HG03175 (cell line): Measurements from ENCODE around the gene GAD1.

ENCODE experiments used
- ATAC-seq: cut with Tn5 transposase; IDR thresholded peaks from one replicate; pipeline ENCODE4 v1.9.1; 2021; ENCODE audit warnings: mild to moderate bottlenecking, moderate library complexity; ENCODE audit not compliant: unreplicated experiment

The GAD1 gene

GRCh38 chr2:170817093-170818035 lies 677 bp downstream of the GAD1 start:
- peak; percentile 9 for ATAC-seq

- ATAC-seq: no peak
Measured at GRCh38 chr2:170818036-170818751, 1.5 kb downstream of the GAD1 start.

GRCh38 chr2:170818752-170819470 lies 2.2 kb downstream of the GAD1 start:
- no peak for ATAC-seq

DNA sequence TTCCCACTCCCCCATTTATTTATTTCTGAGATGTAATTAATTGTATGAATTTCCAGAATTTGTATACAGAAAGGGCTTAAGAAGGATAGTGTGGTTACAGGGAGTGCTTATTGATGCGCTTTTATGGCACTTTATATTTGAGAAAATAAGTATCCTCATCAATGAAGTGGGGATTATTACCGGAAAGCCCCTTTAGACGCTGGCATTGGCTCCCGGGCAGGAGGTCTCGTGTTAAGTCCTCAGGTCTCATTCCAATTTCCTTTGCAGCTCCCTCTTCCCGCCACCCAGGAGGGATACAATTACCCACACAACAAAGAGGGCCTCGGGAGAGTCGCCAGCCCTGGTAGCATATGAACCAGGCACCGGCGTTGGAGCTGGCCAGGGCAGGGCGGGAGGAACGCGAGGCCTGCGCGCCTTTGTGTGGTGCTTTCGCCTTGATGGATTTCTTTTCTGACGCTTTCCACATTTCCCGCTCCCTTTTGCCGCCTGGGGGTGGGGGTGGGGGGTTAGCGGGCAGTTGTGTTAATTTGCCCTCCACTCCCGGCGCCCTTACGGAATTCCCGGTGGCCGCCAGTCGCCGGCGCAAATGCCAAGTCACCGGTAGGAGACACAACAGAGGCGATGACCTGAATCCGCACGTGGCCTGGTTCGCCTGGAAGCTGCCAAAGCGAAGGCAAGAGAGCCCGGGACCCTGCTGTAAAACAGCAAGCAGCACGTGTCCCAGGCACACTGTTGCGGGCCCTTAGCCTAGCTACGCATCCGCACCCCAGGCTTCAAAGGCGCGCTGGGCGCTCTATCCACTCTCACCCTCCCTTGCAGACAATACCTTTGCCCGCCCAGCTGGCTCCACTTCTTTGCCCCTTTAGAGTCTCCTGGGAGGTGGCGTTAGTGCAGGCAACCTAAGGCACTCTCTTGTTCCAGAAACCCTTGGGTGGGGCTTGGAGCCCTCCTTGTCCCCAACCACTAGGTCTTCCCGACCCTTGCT lies 3.3 kb downstream of the GAD1 start:
- ATAC-seq: no peak

DNA sequence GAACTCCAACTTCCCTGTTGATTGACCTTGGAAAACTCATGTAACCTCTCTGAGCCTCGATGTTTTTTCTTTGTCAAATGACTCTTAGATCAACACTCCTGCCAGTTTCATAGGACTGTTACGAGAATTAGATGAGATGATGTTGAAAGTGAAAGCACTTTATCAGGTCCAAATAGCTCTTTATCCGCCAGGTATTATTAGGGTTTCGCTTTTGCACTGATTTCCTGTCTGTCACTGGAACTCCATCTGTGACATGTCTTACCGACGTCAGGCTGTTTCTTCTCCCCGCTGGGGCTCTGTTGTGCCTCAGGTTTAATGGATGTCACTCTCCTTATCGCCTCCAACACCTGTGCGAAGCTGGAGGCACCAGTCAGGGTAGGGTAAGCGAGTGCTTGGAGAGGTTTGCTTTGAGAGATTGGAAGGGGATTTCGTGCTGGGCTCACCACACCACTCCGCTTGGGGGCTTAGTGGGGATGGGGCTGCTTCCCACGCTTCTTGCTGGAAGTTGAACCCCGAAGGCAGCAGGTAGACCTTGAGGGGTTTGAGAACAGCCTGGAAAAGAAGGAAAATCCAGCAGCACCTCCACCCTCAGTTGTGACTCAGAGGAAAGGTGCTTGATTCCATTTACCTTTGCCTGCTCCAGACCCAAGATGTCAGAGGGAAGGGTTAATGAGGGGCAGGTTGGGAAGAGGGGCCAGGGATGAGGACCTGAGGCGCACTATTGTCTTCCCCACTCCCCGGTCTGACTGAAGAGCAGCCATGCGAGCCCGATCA lies 4.3 kb downstream of the GAD1 start:
- peak; percentile 51 for ATAC-seq

DNA sequence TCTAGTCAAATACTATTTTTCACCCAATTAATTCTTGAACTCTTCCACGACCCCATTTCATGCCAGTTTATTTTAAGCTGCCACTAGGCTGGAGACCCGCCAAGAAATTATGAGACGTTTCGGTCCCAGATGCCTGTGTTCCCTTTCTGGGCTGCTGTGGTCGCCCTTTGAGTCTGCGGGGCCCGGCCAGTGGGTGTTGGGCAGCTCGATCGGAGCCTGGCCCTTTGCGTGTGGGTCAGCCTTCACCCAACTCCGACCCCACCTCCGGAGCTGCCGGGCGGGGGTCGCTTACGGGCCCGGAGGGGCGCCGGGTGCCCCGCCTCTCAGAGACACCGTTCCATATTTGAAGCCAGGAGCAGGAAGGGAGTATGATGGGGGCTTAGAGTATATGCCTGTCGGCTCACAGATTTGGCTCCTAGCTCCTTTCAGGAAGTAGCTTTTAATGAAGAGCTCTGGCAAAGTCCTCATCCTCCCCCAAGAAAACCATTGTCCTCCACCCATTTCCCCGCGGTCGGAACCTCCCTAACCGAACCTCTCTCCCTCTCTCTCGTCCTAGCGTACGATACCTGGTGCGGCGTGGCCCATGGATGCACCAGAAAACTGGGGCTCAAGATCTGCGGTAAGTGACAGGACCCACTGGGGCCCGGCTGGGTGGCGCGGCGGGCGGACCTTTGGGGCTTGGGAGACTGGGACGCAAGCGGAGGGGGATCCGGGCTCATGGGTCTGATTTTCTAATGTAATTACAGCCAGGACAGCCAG lies 5.0 kb downstream of the GAD1 start:
- ATAC-seq: no peak

GRCh38 chr2:170822290-170823087 lies 5.8 kb downstream of the GAD1 start:
- no peak for ATAC-seq

- no peak for ATAC-seq
Measured at GRCh38 chr2:170823088-170823897, 6.6 kb downstream of the GAD1 start.

DNA sequence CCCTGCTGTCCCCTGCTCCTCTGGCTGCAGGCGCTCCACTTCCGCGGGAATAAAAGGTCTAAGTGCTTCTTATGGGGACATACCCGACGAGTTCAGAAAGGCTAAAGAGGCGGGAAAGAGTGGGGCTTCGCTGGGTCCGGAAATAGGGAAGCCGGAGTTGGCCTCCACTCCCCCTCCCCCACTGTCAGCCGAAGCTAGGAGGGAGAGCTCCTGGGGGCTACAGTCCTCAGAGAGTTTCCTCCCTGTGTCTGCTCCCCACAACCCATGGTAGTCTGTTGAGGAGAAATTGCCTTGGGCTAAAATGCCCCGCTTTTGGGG lies 7.2 kb downstream of the GAD1 start:
- ATAC-seq: no peak

DNA sequence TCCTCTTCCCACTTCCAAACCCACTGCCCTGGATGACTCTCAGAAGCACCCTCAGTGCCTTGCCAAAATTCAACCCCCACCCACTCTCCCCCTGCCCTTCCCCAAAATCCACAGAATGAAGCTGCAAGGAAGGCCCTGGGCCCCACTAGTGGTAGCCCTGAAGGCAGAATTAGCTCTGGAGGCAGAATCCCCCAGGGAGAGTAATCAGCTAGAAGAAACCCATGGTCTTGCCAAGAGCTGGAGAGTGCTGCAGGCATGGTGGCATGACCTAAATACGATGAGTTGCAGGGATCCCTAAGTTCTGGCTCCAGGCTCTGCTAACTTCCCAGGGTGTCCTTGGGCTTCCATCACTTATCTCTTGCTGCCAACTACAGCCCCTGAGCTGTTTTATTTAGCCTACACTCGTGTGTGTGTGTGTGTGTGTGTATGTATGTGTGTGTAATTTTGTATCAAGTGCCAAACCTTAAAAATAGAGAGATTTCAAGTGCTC lies 7.9 kb downstream of the GAD1 start:
- ATAC-seq: no peak

DNA sequence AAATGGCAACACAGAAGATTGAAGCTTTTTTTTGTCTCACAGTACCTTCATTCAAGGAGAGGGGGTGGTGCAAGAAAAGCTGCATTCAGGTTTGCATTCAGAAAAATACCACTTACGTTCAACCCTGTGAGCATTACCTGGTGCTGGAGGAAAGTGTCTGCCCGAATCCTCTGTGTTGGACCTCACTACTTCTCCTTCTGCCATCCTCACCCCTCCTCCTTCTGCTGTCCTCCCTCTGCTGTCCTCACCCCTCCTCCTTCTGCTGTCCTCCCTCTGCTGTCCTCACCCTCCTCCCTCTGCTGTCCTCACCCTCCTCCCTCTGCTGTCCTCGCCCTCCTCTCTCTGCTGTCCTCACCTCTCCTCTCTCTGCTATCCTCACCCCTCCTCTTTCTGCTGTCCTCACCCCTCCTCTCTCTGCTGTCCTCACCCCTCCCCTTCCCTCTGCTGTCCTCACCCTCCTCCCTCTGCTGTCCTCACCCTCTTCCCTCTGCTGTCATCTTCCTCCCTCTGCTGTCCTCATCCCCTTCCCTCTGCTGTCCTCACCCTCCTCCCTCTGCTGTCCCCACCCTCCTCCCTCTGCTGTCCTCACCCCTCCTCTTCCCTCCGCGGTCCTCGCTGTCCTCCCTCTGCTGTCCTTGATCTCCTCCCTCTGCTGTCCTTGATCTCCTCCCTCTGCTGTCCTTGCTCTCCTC lies 11.3 kb downstream of the GAD1 start:
- ATAC-seq: no peak

- no peak for ATAC-seq
Measured at GRCh38 chr2:170828533-170828916, 11.8 kb downstream of the GAD1 start.

GRCh38 chr2:170829036-170829435 lies 12.3 kb downstream of the GAD1 start:
- ATAC-seq: no peak

GRCh38 chr2:170830166-170830565 lies 13.5 kb downstream of the GAD1 start:
- no peak for ATAC-seq

GRCh38 chr2:170831115-170831514 lies 14.4 kb downstream of the GAD1 start:
- no peak for ATAC-seq

DNA sequence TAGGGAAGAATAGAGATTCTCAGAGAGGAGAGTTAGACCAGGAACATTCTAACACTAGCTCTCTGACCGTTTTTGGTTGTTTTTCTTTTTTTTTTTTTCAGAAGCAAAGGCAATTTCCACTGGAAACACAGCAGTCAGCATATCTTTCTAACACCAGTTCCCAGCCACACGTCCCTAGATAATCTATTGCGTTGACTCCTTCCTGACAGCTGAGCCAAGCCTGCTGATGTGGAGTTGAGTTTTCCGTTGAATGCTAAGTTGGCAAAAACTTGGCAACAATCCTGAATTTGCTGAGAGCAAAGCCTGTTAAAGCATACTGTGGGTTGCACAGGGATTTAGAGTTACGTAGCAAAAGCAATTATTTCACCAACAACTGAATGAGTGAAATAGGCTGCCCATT lies 19.3 kb downstream of the GAD1 start:
- no peak for ATAC-seq
